ENCODE data around the gene WDR77. TPM values are rescaled to one million over a fixed set of nuclear protein-coding genes. Genes with fewer than 3 reads are reported as not detected.

WDR77 gene
- total RNA-seq, 1 experiment from 2014 or later: 21.8 TPM

DNA sequence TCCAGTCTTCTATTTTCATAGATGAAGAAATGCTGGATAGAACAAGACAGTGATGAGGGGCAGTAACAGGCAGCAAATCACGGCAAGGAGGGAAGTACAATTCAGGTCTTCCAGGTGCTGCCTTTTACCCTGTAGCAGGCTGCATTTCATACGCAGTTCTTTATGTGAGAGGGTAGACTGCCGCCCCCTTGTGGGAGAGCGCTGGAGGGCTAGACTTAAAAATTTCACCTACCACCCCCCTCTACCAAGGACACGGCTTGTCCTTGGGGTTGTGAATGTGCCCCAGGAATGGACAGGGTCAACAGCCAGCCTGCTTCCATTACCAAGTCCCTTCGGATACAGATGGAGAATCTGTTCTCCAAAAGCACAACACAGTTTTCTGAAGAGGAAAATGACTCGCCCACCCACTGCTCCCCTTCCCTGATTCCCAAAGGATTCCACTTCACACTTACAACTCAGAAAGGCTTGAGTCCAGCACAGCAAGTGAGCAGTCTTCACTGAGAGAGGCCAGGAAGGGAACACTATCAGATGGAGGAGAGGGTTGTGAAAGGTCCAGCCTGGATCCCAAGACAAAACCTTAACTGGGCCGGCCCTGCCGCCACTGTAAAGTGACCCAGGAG, 7.4 kb downstream of the WDR77 start:
- DNase-seq (ENCODE audit: extremely low read depth, low read depth): peak; percentile 2

DNA sequence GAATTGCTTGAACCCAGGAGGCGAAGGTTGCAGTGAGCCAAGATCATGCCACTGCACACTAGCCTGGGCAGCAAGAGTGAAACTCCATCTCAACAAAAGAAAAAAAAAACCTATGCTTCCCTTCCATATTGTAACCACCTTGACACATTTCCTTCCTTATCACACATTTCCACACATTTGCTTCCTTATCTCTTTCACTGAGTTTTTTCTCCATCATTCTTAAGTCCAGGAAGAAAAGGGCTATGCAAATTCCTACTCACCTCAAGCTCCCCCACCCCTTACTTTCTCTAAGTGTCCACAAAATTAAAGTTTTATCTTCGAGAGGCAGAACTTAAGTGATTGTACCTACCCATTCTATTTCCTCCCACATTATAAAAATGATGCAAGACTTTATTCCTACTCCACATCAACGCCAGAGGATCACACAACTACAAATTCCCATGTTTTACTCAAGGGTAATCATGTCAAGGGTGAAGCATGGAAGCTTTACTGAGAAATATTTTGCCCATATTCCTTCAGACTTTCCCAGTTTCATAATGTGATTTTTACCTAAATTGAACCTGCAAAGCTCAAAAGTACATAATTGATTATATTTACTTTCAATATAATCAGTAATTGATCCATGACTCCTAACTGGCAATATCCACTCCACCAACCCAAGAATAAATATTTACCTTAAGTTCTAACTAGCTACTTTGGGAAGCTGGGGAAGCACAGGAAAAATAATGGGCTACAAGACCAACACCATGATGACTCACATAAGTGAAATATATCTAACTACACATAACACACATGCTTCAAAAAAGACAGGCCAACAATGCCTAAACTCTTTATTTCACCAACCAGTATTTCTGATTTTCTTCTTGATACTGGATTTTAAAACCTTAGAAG, 9.3 kb downstream of the WDR77 start:
- DNase-seq (ENCODE audit: extremely low read depth, low read depth): no peak

DNA sequence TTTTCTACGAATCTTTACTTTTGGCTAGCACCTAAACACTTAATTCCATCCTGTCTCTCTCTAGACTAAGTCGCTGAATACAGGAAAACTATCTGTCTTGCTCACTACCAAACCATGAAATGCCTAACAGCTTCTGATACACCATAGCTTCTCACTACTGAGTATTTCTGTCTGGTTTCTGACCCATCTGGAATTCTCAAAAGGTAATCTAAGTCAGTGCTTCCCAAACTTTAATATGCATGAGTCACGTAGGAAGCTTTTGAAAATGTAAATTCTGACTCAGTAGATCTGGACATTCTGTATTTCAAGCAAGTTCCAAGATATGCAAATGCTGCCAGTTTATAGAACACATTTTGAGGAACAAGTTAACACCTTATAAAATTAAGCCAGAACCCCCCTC, 12.3 kb downstream of the WDR77 start:
- no peak for DNase-seq (ENCODE audit: extremely low read depth, low read depth)

DNA sequence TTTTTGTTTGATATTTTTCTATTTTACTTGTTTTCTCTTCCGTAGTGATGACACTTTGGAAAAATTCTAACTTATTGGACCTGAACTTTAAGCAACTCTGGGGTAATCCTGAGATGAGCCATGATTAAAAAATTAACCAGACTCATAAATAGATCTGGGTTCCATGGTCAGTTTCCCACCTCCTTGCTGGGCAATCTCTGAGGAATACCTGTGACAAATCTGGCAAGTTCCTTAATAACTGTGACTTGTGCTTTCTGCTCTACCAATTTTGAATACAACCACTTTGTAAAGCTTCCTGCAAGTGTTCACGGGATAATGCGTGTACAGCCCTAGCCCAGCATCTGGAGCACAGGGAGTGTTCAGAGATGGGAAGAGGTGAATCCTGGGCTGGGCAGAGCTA, 24.8 kb downstream of the WDR77 start:
- no peak for DNase-seq (ENCODE audit: extremely low read depth, low read depth)

DNA sequence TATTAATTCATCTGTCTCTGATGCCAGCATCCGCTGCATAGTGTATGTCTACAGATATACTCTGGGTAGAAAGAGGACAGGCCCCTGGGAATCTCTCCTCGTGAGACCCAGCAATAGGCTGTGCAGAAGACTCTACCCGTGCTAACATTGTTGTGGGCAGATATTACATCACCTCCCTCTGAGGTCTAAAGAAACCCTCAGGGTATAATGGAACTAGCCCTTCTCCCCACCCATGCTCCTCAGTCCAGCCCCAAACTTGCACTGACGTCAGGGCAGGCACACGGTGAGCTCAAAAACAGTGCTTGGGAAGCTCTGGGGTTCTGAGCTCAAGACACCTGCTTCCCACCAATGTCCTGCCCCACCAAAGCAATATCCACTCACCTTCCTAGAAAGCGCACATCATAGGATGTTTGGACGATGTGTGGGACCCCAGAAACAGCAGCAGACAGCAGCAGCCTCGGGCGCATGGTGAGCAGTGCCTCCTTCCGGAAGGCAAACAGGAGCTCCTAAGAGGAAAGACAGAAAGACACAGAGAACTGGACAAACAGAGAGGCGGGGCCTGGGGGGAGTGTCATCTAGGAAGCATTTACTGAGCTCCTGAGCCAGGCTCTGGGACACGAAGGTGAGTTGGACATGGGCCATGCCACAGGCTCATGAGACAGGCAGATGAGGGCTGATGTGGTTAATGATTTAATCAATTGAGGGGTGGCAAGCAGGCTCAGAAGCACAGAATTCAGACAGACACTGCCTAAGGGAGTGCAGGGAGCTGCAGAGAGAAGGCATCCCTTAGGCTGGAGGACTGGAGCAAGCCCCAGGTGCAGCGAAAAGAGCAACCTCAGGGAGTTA, 26.3 kb downstream of the WDR77 start:
- no peak for DNase-seq (ENCODE audit: extremely low read depth, low read depth)

DNA sequence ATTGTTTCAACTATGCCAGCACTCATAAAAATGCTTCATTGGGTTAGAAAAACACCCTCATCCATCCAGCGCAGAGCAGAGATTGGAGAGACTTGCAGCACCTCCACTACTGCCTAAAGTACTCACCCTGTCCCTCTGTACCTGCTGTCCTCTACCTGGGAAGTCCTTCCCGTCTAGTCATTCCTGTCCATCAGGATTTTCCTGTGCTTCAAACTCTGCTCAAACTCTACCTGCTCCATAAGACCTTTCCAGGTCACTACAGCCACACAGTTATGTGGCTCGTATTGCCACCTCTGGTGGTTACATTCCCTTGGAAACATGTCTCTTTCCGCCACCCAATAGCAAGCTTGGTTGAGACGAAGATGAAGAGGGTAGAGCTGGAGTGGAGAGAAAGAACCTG, 28.7 kb downstream of the WDR77 start:
- no peak for DNase-seq (ENCODE audit: extremely low read depth, low read depth)

DNA sequence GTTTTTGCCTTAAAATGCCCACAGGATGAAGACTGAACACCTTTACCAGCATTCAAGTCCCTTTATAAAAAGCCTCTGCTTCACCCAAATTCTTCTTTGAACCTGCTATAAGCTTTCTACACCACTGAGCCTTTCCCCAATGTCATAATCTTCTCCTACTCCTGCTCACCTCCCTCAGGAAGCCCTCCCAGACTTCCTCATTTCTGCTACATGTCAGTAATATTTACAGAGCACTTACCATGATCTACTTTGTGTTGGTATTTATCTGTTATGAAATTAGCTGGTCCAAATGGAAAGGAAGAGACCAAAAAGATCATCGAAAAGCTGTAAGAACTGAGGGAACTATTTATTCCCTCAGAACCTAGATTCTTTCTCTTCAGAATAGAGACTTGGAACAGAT, 30.0 kb downstream of the WDR77 start:
- DNase-seq (ENCODE audit: extremely low read depth, low read depth): no peak

DNA sequence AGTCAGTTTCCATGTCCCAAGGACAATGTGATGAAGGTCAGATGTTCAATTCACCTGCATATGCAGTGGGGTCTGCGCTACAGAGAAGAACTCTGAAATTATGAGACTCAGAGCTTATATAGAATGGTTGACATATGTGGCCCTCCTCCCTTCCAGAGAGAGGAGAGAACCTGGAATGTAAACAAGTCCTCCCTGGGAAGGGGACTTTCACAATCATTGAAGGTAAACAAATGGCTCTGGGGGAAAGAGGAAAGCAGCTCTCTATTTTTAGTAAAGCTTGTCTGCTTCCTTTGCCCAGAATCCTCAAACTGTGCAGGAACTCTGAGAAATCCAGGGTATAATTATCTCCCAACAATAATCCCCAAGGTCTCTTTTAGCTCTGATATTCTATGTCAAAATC, 31.3 kb downstream of the WDR77 start:
- no peak for DNase-seq (ENCODE audit: extremely low read depth, low read depth)

DNA sequence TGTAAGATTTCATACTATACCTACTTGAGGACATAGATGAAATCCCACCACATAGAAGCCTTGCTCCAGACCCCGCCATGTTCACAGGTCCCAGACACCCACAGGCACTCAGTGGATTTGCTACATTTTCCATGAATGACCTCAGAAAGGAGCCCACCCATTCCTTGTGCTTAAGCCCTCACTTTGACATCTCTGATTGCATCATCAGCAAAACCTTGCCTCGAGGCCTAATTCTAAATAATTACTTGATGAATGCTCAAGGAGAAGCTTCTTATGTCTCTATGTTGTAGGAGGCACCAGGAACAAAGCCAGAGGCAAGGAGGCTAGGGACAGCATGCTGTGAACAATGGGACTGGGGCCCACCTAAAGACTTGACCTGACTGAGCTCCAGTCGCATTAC, 33.6 kb downstream of the WDR77 start:
- no peak for DNase-seq (ENCODE audit: extremely low read depth, low read depth)

DNA sequence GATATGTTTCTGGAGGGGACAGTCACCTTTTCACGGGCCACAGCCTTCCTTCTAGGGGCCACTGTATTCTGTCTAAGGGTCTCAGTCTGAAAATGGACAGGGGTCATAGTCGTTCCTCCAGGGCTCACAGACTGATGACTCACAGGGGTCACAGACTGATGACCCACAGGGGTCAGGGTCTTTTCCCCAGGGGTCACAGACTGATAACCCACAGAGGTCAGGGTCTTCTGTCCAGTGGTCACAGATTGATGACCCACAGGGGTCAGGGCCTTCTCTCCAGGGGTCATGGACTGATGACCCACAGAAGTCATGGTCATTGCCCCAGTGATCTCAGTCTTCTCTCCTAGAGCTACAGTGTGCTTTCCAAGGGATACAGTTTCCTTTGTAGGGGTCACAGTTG, 34.3 kb downstream of the WDR77 start:
- no peak for DNase-seq (ENCODE audit: extremely low read depth, low read depth)

DNA sequence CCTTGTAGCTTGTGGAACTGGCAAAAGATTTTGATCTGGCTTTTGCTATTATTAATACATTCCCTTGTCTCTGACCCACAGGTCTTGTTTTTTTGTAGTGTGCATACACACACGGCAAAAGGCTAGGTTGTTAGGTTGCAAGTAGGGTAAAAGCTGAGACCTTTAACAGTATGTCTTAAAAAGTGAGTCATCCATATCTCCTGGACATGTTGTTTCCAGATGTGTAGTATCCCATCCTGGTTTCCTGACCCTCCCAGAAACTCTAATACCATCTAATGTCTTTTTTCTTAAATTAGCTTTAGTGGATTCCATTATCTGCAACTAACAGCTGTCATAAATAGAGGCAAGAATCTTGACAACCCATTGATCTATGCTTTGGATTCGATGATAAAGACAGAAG, 36.2 kb downstream of the WDR77 start:
- no peak for DNase-seq (ENCODE audit: extremely low read depth, low read depth)

DNA sequence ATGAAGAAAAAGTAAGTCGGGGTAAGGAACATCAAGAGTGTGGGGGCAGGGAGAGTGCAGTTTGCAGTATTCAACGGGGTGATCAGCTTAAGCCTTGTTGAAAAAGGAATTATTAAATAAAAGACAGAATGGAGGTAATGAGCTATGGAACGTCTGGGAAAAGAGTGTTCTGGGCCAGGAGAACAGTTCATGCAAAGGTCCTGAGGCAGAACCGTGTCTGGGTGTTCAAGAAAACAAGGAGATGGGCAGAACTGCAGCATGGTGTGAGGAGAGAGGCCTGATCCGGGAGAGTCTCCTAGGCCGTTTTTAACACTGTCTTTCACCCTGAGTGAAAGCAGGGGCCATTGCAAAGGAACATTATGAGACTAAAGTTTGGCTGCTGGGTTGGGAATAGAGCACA, 41.8 kb downstream of the WDR77 start:
- no peak for DNase-seq (ENCODE audit: extremely low read depth, low read depth)

DNA sequence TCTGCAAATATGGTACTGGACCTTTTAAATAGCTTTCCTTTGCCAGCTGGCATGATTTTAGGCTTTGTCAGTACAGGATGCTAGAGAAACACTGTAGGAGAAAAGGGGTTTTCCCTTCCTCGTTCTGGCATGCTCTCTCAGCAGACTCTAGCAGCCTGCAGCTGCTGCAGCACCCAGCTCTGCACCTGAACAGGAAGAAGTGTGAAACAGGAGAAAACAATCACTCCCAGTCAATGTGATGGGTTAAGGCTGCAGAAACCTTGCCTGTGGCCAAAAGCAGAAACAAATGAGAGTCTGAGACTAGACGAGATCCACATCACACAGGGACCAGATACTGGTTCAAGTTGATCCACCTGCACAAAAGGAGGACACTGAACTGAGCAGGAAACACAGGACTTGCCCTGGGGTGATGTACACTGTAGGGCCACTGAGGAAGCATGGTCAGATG, 42.7 kb downstream of the WDR77 start:
- no peak for DNase-seq (ENCODE audit: extremely low read depth, low read depth)

DNA sequence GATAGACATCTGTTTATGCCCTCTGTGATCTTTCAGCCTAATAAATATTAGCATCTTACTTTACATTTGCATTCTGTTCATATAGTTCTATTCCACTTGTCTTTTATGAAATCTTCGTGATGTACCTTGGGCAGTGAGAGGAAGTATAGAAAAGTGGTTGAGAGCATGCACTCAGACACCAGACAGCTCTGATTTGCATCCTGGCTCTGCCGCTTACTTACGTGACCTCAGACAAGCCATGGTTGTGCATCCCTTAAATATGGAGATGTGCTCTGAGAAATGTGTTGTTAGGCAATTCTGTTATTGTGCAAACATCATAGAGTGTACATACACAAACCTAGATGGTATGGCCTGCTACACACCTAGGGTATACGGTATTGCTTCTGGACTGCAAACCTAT, 44.5 kb downstream of the WDR77 start:
- no peak for DNase-seq (ENCODE audit: extremely low read depth, low read depth)

DNA sequence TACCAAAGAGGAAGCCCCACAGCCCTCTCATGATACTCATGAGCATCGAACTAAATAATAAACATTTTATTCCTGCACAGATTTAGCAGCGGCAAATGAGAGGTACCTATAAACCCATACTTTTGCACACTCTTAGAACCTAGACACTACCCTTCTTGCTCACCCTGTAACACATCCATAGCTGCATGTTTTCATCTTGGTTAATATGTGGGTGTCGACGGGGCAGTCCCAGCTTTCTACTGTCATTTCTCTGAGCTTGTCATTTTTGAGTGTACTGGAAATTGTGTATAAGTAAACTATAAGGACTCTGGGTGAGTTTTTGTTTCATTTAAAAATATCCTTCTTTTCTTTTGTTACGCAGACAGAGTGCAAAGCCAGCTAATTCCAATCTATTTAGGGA, 47.0 kb downstream of the WDR77 start:
- DNase-seq (ENCODE audit: extremely low read depth, low read depth): no peak

DNA sequence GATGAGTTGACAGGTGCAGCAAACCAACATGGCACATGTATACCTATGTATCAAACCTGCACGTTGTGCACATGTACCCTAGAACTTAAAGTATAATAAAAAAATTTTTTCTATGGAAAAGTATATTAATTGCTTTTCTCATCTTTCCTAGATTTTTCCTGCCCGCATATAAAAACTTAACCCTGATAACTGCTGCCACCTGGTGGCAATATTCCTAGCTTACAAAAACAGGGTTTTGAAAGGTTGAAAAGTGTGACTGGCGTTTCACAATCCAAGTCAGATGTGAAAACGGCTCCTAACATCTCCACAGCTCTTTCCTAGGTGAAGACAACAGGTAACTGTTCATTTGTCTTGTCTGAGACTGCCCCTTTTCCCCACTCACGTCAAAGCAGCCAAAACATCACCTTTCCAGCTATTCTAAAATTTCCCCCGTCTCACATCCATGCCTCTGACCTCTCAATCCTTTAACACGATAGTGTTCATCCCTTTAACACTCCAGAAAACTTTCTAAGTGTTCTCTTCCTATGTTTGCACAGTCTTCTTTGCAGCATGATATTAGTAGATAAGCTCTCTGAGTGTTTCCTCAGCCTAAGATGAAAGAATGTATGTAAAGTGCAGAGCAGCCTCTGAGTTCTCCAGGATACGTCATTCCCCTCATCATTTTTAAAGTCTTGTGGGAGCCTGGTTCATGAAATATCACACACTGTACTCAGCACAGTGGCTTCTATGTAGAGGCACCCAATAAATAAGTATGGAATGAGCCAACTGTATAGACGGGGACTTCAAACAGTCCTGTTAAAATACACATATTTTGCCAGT, 49.1 kb downstream of the WDR77 start:
- peak; percentile 46 for DNase-seq (ENCODE audit: extremely low read depth, low read depth)

DNA sequence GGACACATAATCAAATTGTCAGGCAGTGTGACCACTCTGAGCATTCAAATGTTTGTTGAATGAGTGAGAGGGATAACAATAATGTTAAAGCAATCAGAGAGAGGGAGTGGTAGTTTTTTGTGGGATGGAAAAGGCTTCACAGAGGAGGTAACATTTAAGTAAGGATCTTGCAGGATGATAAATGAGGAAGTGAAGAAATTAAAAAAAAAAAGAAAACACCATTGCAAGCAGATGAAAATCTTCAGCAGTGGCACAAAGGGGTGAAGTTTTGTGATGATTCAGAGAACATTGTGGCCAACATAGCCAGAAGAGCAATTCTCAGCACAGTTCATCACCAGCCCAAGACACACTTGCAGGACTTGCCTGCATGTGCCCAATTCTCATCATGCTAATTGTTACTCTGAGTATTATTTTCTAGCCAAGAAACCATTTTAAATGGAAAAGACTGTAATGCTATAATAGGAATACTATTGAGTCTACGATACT, 56.6 kb downstream of the WDR77 start:
- DNase-seq (ENCODE audit: extremely low read depth, low read depth): no peak

DNA sequence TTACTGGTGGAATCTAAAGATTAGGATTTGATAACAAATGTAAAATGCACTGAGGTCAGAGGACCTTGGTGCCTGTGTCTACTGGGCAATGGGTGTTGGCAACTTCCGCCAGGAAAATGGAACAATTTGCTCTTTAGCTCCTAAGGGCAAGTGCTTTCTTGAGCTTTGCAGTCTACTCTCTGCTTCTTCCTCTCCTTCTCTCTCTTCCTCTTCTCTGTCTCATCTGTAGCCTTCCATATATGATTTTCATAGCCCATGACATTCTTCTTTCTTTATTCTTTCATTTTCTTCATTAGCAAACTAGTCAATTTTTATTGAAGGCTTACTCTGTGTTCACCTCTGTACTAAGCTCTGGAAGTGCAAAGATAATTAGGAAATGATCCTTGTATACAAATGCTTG, 57.0 kb downstream of the WDR77 start:
- no peak for DNase-seq (ENCODE audit: extremely low read depth, low read depth)
